Stimulated activated CD4-positive, alpha-beta T cell treated with anti-CD3 and anti-CD28 coated beads, Interleukin-12 subunit alpha, Interleukin-12 subunit beta, amount 100 ng/mL, for 48 hours (primary cell): ENCODE data around the gene ARHGAP33.
"Not testable (repeated sequence)": the region's sequence is repeated elsewhere in the genome, so short reads cannot be mapped to it uniquely, and the experiment has no call there.

Experiments
- DNase-seq, 3 donors: peaks; one replicate each; pipeline ENCODE4 v3.0.0-alpha.2; 2020; ENCODE audit warnings: low read depth in 2 of 3, low spot score in 1 of 3

Gene ARHGAP33

DNA sequence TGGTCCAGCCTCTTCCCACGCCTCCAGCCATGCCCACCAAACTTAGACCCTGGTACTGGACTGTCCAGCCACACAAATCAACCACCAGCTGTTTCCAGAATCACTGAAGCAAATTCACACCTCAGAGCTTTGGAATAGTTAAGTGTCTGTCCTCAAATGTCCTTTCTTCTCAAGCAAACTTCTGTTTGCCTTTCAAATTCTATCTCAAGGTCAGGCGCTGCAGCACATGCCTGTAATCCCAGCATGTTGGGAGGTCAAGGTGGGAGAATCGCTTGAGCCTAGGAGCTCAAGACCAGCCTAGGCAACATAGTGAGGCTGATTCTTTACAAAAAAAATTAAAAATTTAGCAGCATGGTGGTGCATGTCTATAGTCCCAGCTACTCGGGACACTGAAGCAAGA is 56.7 kb downstream of the ARHGAP33 start:
- no peak for DNase-seq

- DNase-seq, result no peak
Observed at GRCh38 chr19:35833972-35834371, 58.6 kb downstream of the ARHGAP33 start.

GRCh38 chr19:35836096-35836495 is 60.7 kb downstream of the ARHGAP33 start:
- not testable (repeated sequence) for DNase-seq
